Suprapubic skin (tissue), 3 donors: ENCODE data around the gene L3MBTL4.

Experiments
- CTCF ChIP-seq, 2 donors: fragments of 200-600 bp in 1 of 2; fragments of 450-650 bp in 1 of 2; sonication (generic) in 1 of 2; IDR thresholded peaks; one replicate each; pipeline ENCODE4 v1.5.1; 2016 to 2019; ENCODE audit warnings: antibody characterized with exemption in 2 of 2, mild to moderate bottlenecking in 1 of 2, moderate library complexity in 1 of 2
- EP300 ChIP-seq: sonication (generic); formaldehyde crosslinking; IDR thresholded peaks from one replicate; pipeline ENCODE4 v1.6.1; 2017; ENCODE audit warnings: antibody characterized with exemption
- POLR2A ChIP-seq, 2 donors: fragments of 450-650 bp; IDR thresholded peaks; one replicate each; pipeline ENCODE4 v1.6.1; 2017; ENCODE audit warnings: antibody characterized with exemption in 2 of 2, mild to moderate bottlenecking in 2 of 2, moderate library complexity in 2 of 2

- no peak for TF ChIP-seq CTCF (IDR thresholded peaks at IDR 0.05)
- TF ChIP-seq POLR2A (IDR thresholded peaks at IDR 0.05) = no peak
- TF ChIP-seq EP300 = no peak
These were observed 148.5 kb downstream of the L3MBTL4 start for GRCh38 chr18:6266212-6266611.
